MCF 10A (cell line): ENCODE data around the gene RALA. TPM values are rescaled to one million over a fixed set of nuclear protein-coding genes. Genes with fewer than 3 reads are reported as not detected.

Experiments used
- BruUV-seq: library from RNA; stranded (reverse); fragments of 400-500 nt; replicated peaks from 2 replicates; lab custom pipeline; 2021; lab: Mats Ljungman, UMichigan
- CTCF ChIA-PET: fragments of 300-600 bp; sonication (Branson Sonifier 250); formaldehyde crosslinking; extraction: SDS; loops from one replicate; lab custom pipeline; 2021; ENCODE audit warnings: antibody characterized with exemption, inconsistent platforms; lab: Yijun Ruan, JAX
- POLR2A ChIA-PET: fragments of 300-600, 350-650 bp; sonication (Branson Sonifier 250); formaldehyde crosslinking; extraction: SDS; loops from one replicate; lab custom pipeline; 2020; ENCODE audit warnings: antibody characterized with exemption, inconsistent platforms; lab: Yijun Ruan, JAX
- DNase-seq: peaks from one replicate; pipeline ENCODE4 v3.0.0-alpha.2; 2018; ENCODE audit not compliant: unreplicated experiment
- H3K27ac Mint-ChIP-seq: one replicate; pipeline ENCODE4 v1.8.0; 2022; ENCODE audit warnings: mild to moderate bottlenecking, low read depth, mixed read lengths; ENCODE audit not compliant: unreplicated experiment
- H3K27me3 Mint-ChIP-seq: one replicate; pipeline ENCODE4 v1.8.0; 2022; ENCODE audit warnings: mixed read lengths; ENCODE audit not compliant: insufficient read depth, unreplicated experiment
- H3K36me3 Mint-ChIP-seq: one replicate; pipeline ENCODE4 v1.8.0; 2022; ENCODE audit warnings: mild to moderate bottlenecking, moderate library complexity, mixed read lengths; ENCODE audit not compliant: insufficient read depth, unreplicated experiment
- H3K4me1 Mint-ChIP-seq: one replicate; pipeline ENCODE4 v1.8.0; 2022; ENCODE audit warnings: mixed read lengths; ENCODE audit not compliant: insufficient read depth, unreplicated experiment
- H3K4me3 Mint-ChIP-seq: one replicate; pipeline ENCODE4 v1.8.0; 2022; ENCODE audit warnings: mild to moderate bottlenecking, moderate library complexity, mixed read lengths; ENCODE audit not compliant: unreplicated experiment
- H3K9me3 Mint-ChIP-seq: one replicate; pipeline ENCODE4 v1.8.0; 2022; ENCODE audit warnings: mixed read lengths; ENCODE audit not compliant: unreplicated experiment
- CTCF ChIP-seq: fragments of 200-600 bp; IDR thresholded peaks from one replicate; pipeline ENCODE4 v1.8.0; 2022; ENCODE audit warnings: antibody characterized with exemption, mild to moderate bottlenecking; ENCODE audit not compliant: unreplicated experiment
- intact Hi-C: fragments of 100-400 bp; cut with micrococcal nuclease; formaldehyde crosslinking; loops from 2 replicates; pipeline ENCODE4 v1.14.1; 2022
- total RNA-seq: library from RNA; stranded (reverse); gene quantifications from 2 replicates; pipeline ENCODE4 v1.2.3, GENCODE V29; 2022

Gene RALA
- total RNA-seq, 1 experiment from 2014 or later: 34.1 TPM

GRCh38 chr7:39670052-39670451, 46.7 kb downstream of the RALA start:
- CTCF ChIA-PET: interaction anchor here (1.2 kb wide), 1 partner anchor 17 kb away, joined by 4 read pairs; no protein-coding TSS in a partner anchor
- H3K9me3 Mint-ChIP-seq: no peaks in the 10 kb centered on the region
- TF ChIP-seq CTCF: no peak
- H3K4me3 Mint-ChIP-seq: no peak overlapping the region
- no TSS peak for BruUV-seq
- peaks cover 14% of the 10 kb centered on the region for H3K4me1 Mint-ChIP-seq
- intact Hi-C loops: no loop called here
- H3K36me3 Mint-ChIP-seq: peaks cover 6% of the 10 kb centered on the region
- DNase-seq: no peak
- H3K27ac Mint-ChIP-seq: no peak overlapping the region
- H3K27me3 Mint-ChIP-seq: no peaks in the 10 kb centered on the region
- POLR2A ChIA-PET: interaction anchor here (1.4 kb wide), 1 partner anchor 13 kb away, joined by 4 read pairs; no protein-coding TSS in a partner anchor

- TF ChIP-seq CTCF: no peak
- intact Hi-C loops: no loop called here
- no peak for DNase-seq
- H3K36me3 Mint-ChIP-seq: peaks cover 6% of the 10 kb centered on the region
- no peak overlapping the region for H3K27ac Mint-ChIP-seq
- H3K27me3 Mint-ChIP-seq: no peaks in the 10 kb centered on the region
- no peak overlapping the region for H3K4me3 Mint-ChIP-seq
- BruUV-seq: no TSS peak
- H3K4me1 Mint-ChIP-seq: peaks cover 14% of the 10 kb centered on the region
- H3K9me3 Mint-ChIP-seq: no peaks in the 10 kb centered on the region
- CTCF ChIA-PET: interaction anchor here (1.2 to 1.3 kb wide), 2 partner anchors 16 to 90 kb away, joined by 3 to 4 read pairs; no protein-coding TSS in a partner anchor
- POLR2A ChIA-PET: interaction anchor here (0.7 to 1.4 kb wide), 3 partner anchors 12 to 47 kb away, joined by 3 to 4 read pairs (median 3); no protein-coding TSS in a partner anchor
Observed at GRCh38 chr7:39670934-39671333, 47.6 kb downstream of the RALA start.

GRCh38 chr7:39672176-39672575, 48.8 kb downstream of the RALA start:
- no peak for DNase-seq
- ChIA-PET CTCF (interaction anchor here (0.6 kb wide), 1 partner anchor 12 kb away, joined by 3 read pairs; no protein-coding TSS in a partner anchor), POLR2A (interaction anchor here (0.6 to 1.5 kb wide), 3 partner anchors 47 to 995 kb away, joined by 3 to 4 read pairs (median 4); no protein-coding TSS in a partner anchor)
- no peak overlapping the region for H3K4me3 Mint-ChIP-seq
- no peak for TF ChIP-seq CTCF
- H3K9me3 Mint-ChIP-seq: no peaks in the 10 kb centered on the region
- H3K4me1 Mint-ChIP-seq: peaks cover 8% of the 10 kb centered on the region
- H3K27me3 Mint-ChIP-seq: no peaks in the 10 kb centered on the region
- H3K36me3 Mint-ChIP-seq: peaks cover 6% of the 10 kb centered on the region
- intact Hi-C loops: no loop called here
- BruUV-seq: no TSS peak
- no peak overlapping the region for H3K27ac Mint-ChIP-seq

- Mint-ChIP-seq H3K27ac (no peak overlapping the region), H3K4me3 (no peak overlapping the region), H3K4me1 (no peaks in the 10 kb centered on the region), H3K9me3 (no peaks in the 10 kb centered on the region), H3K27me3 (no peaks in the 10 kb centered on the region), H3K36me3 (peaks cover 6% of the 10 kb centered on the region)
- no TSS peak for BruUV-seq
- DNase-seq: no peak
- ChIA-PET POLR2A (interaction anchor here (0.6 kb wide), 1 partner anchor 99 kb away, joined by 3 read pairs; no protein-coding TSS in a partner anchor), CTCF (interaction anchor here (0.6 to 0.7 kb wide), 2 partner anchors 32 to 226 kb away, joined by 3 read pairs; no protein-coding TSS in a partner anchor)
- intact Hi-C loops: no loop called here
- TF ChIP-seq CTCF: no peak
Observed at GRCh38 chr7:39673868-39674267, 50.5 kb downstream of the RALA start.
